ENCODE measurements around the gene CLCN7. TPM values are rescaled to one million over a fixed set of nuclear protein-coding genes. Genes with fewer than 3 reads are reported as not detected.

Gene CLCN7
- total and polyA plus RNA-seq, 2 experiments from 2014 or later: 17.4 to 53.8 TPM

- TF ChIP-seq REST (IDR thresholded peaks at IDR 0.05; ENCODE audit: unreplicated experiment): no peak
- TF ChIP-seq EZH2phosphoT487 (IDR thresholded peaks at IDR 0.05; ENCODE audit: unreplicated experiment): no peak
Measured at GRCh38 chr16:1471569-1472194, 3.1 kb downstream of the CLCN7 start (continued).

DNA sequence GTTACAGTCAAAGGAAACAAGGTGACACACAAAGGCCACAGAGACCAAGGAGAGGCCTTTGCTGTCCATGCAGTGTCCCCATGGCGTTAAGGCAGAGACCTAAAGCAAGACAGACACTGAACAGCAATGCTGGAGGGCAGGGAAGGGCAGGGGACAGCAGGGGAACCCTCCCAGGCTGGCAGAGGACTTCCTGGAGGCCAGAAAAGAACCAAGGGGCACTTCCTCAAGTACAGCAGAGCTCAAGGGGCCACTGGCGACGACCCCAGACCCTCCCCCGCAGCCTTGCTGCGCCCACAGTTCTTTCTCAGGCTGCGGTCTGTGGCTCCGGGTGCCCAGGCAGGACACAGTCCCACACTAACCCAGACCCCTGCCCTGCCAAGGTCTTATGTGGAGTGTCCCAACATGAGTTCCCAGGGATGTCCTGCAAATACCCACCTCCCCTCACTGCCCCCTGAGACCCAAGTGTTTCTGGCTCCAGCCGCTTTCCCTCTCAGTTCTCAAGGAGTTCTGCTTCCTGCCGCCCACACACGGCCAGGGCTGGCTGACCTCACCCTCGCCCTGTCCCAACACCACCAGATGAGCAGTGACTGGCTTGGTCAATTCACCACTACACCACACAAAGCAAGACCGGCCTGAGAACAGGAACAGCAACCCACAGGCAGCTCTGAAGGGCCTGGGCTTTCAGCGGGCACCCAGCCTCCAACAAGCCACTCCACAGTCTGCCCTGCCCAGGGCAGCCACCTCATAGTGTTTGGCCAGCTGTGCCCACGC lies 4.2 kb downstream of the CLCN7 start:
- H3K27ac Mint-ChIP-seq: no peak overlapping the region
- H3K36me3 Mint-ChIP-seq (ENCODE audit: low read depth): peaks cover 3% of the 10 kb centered on the region

More for the DNA sequence above, 4.2 kb downstream of the CLCN7 start:
- H3K4me2 ChIP-seq: no peak overlapping the region
- Mint-ChIP-seq H3K4me1 (peaks cover 11% of the 10 kb centered on the region), H3K9me3 (peaks cover 4% of the 10 kb centered on the region; the same call in 2 of the 3 replicates), H3K27me3 (ENCODE audit: insufficient read depth, low read depth, poor library complexity) (peaks cover 10% of the 10 kb centered on the region), H3K4me3 (no peak overlapping the region)
- TF ChIP-seq STAT1 (IDR thresholded peaks at IDR 0.05; ENCODE audit: unreplicated experiment) (no peak), ZNF114 (CRISPR knock-in tag; IDR thresholded peaks at IDR 0.05) (no peak), EZH2phosphoT487 (IDR thresholded peaks at IDR 0.05; ENCODE audit: unreplicated experiment) (no peak), REST (IDR thresholded peaks at IDR 0.05; ENCODE audit: unreplicated experiment) (no peak), NANOG (IDR thresholded peaks at IDR 0.05; ENCODE audit: borderline replicate concordance) (no peak), ZNF331 (CRISPR knock-in tag; IDR thresholded peaks at IDR 0.05; ENCODE audit: low read depth) (no peak), EZH2 (IDR thresholded peaks at IDR 0.05; ENCODE audit: low read depth, unreplicated experiment) (no peak)
- TF ChIP-seq, protein P1, sequence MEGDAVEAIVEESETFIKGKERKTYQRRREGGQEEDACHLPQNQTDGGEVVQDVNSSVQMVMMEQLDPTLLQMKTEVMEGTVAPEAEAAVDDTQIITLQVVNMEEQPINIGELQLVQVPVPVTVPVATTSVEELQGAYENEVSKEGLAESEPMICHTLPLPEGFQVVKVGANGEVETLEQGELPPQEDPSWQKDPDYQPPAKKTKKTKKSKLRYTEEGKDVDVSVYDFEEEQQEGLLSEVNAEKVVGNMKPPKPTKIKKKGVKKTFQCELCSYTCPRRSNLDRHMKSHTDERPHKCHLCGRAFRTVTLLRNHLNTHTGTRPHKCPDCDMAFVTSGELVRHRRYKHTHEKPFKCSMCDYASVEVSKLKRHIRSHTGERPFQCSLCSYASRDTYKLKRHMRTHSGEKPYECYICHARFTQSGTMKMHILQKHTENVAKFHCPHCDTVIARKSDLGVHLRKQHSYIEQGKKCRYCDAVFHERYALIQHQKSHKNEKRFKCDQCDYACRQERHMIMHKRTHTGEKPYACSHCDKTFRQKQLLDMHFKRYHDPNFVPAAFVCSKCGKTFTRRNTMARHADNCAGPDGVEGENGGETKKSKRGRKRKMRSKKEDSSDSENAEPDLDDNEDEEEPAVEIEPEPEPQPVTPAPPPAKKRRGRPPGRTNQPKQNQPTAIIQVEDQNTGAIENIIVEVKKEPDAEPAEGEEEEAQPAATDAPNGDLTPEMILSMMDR (conservative IDR thresholded peaks at IDR 0.05; ENCODE audit: low read depth in 2 of 2): no peak
- H3K27me3 ChIP-seq (ENCODE audit: insufficient read depth): no peaks in the 10 kb centered on the region
- H3K27ac ChIP-seq (ENCODE audit: low read depth): no peak overlapping the region
- H3K36me3 ChIP-seq (ENCODE audit: insufficient read depth): no peaks in the 10 kb centered on the region
- no peak overlapping the region for H2AFZ ChIP-seq
- H4K20me1 ChIP-seq (replicated peaks; ENCODE audit: insufficient read depth): peaks cover 30% of the 10 kb centered on the region
- no peak for DNase-seq (ENCODE audit: low spot score)
- no peak for ATAC-seq
- no peaks in the 10 kb centered on the region for H3K9me2 ChIP-seq (ENCODE audit: insufficient read depth)
- no peak overlapping the region for H3K4me3 ChIP-seq
- peaks cover 75% of the 10 kb centered on the region for H3K79me2 ChIP-seq (replicated peaks; ENCODE audit: insufficient read depth)
- H3F3A ChIP-seq (replicated peaks; ENCODE audit: low read depth): no peaks in the 10 kb centered on the region
- H3K4me1 ChIP-seq (ENCODE audit: insufficient read depth): peaks cover 3% of the 10 kb centered on the region; the same call in 1 of the 2 replicates

All from GM23338 (cell line).